Brain microvascular endothelial cell (primary cell): ENCODE measurements around the gene GTF3C5.

Experiments used
- DNase-seq: peaks from one replicate; pipeline ENCODE4 v3.0.0-alpha.2; 2020
- H3K27ac ChIP-seq: fragments of 250-450 bp; sonication (Bioruptor Pico); 2 replicates; pipeline ENCODE4 v1.5.1; 2020; ENCODE audit warnings: mild to moderate bottlenecking, moderate library complexity
- H3K27me3 ChIP-seq: fragments of 250-450 bp; sonication (Bioruptor Pico); replicated peaks from 2 replicates; pipeline ENCODE4 v1.5.1; 2020; ENCODE audit warnings: mild to moderate bottlenecking
- H3K36me3 ChIP-seq: fragments of 250-450 bp; sonication (Bioruptor Pico); replicated peaks from 2 replicates; pipeline ENCODE4 v1.5.1; 2020; ENCODE audit warnings: mild to moderate bottlenecking
- H3K4me3 ChIP-seq: 2 replicates; pipeline ENCODE4 v1.5.1; 2011; ENCODE audit warnings: low read depth, mild to moderate bottlenecking, control low read depth, low read length, moderate library complexity
- CTCF ChIP-seq: IDR thresholded peaks from 2 replicates; pipeline ENCODE4 v1.5.1; 2011; ENCODE audit warnings: low read depth, mild to moderate bottlenecking, moderate library complexity, low read length, control low read depth, inconsistent platforms; ENCODE audit errors: missing control alignments
- in situ Hi-C: cut with HindIII; loops from 2 replicates; pipeline ENCODE4 v1.10.0; 2017; ENCODE audit warnings: low sequenced_read_pairs, low pct_ligation_motif_present

GTF3C5 gene

GRCh38 chr9:133002147-133003070 is 28.4 kb upstream of the GTF3C5 start:
- DNase-seq = no peak
- no peaks in the 10 kb centered on the region for H3K36me3 ChIP-seq
- in situ Hi-C loops = no loop called here
- no peak for TF ChIP-seq CTCF
- H3K27me3 ChIP-seq = peaks cover 33% of the 10 kb centered on the region
- no peak overlapping the region for H3K4me3 ChIP-seq
- H3K27ac ChIP-seq = no peak overlapping the region

- no peak for DNase-seq
- in situ Hi-C loops = no loop called here
- Histone ChIP-seq H3K36me3 (no peaks in the 10 kb centered on the region), H3K27ac (no peak overlapping the region), H3K4me3 (no peak overlapping the region), H3K27me3 (peaks cover 33% of the 10 kb centered on the region)
- TF ChIP-seq CTCF = no peak
Measured at GRCh38 chr9:133003071-133003461, 27.7 kb upstream of the GTF3C5 start.

GRCh38 chr9:133003671-133004090 is 27.1 kb upstream of the GTF3C5 start:
- in situ Hi-C loops = no loop called here
- TF ChIP-seq CTCF = no peak
- Histone ChIP-seq H3K27ac (no peak overlapping the region), H3K36me3 (no peaks in the 10 kb centered on the region), H3K27me3 (peaks cover 33% of the 10 kb centered on the region), H3K4me3 (no peak overlapping the region)
- DNase-seq = no peak

GRCh38 chr9:133004091-133004998 is 26.5 kb upstream of the GTF3C5 start:
- Histone ChIP-seq H3K27me3 (peaks cover 31% of the 10 kb centered on the region), H3K36me3 (no peaks in the 10 kb centered on the region), H3K27ac (no peak overlapping the region), H3K4me3 (no peak overlapping the region)
- TF ChIP-seq CTCF = no peak
- in situ Hi-C loops = no loop called here
- DNase-seq = no peak

GRCh38 chr9:133004999-133005760 is 25.6 kb upstream of the GTF3C5 start:
- Histone ChIP-seq H3K36me3 (no peaks in the 10 kb centered on the region), H3K4me3 (no peak overlapping the region), H3K27me3 (peaks cover 23% of the 10 kb centered on the region), H3K27ac (no peak overlapping the region)
- DNase-seq = no peak
- in situ Hi-C loops = no loop called here
- TF ChIP-seq CTCF = no peak
